GM23338 (cell line): ENCODE results near the gene DCST1. TPM values are rescaled to one million over a fixed set of nuclear protein-coding genes. Genes with fewer than 3 reads are reported as not detected.
A peak's percentile ranks its signal among the peaks of the same experiment; 100 is the strongest.

Experiments used
- ATAC-seq: fragments of 200-7000 bp; cut with Tn5 transposase; 3 replicates; pipeline ENCODE4 v1.9.1; 2020
- DNase-seq: peaks from one replicate; pipeline ENCODE4 v3.0.0-alpha.2; 2015; ENCODE audit warnings: low spot score
- H2AFZ ChIP-seq: fragments of 200-600 bp; sonication (generic); 2 replicates; pipeline ENCODE4 v1.8.0; 2016; ENCODE audit warnings: antibody characterized with exemption, mild to moderate bottlenecking, moderate library complexity
- H3F3A ChIP-seq: fragments of 200-600 bp; sonication (generic); replicated peaks from 2 replicates; pipeline ENCODE4 v1.8.0; 2017; ENCODE audit warnings: antibody characterized with exemption, mixed run types, low read depth
- H3K27ac ChIP-seq: fragments of 200-600 bp; sonication (generic); 2 replicates; pipeline ENCODE4 v1.6.1; 2016; ENCODE audit warnings: low read depth
- H3K27me3 ChIP-seq: fragments of 200-600 bp; sonication (generic); 2 replicates; pipeline ENCODE4 v1.8.0; 2016; ENCODE audit warnings: mild to moderate bottlenecking, mixed run types, moderate library complexity; ENCODE audit not compliant: insufficient read depth
- H3K36me3 ChIP-seq: fragments of 200-600 bp; sonication (generic); 2 replicates; pipeline ENCODE4 v1.8.0; 2016; ENCODE audit warnings: mild to moderate bottlenecking; ENCODE audit not compliant: insufficient read depth
- H3K4me1 ChIP-seq: fragments of 200-600 bp; sonication (generic); 2 replicates; pipeline ENCODE4 v1.8.0; 2016; ENCODE audit warnings: mild to moderate bottlenecking, moderate library complexity; ENCODE audit not compliant: insufficient read depth
- H3K4me2 ChIP-seq: fragments of 200-600 bp; sonication (generic); 2 replicates; pipeline ENCODE4 v1.7.1; 2017; ENCODE audit warnings: mixed run types
- H3K4me3 ChIP-seq: fragments of 200-600 bp; sonication (generic); 2 replicates; pipeline ENCODE4 v1.6.1; 2016; ENCODE audit warnings: mixed run types
- H3K79me2 ChIP-seq: fragments of 200-600 bp; sonication (generic); replicated peaks from 2 replicates; pipeline ENCODE4 v1.8.0; 2017; ENCODE audit warnings: mild to moderate bottlenecking; ENCODE audit not compliant: insufficient read depth
- H3K9me2 ChIP-seq: fragments of 200-600 bp; sonication (generic); 2 replicates; pipeline ENCODE4 v1.8.0; 2017; ENCODE audit not compliant: insufficient read depth
- H4K20me1 ChIP-seq: fragments of 200-600 bp; sonication (generic); replicated peaks from 2 replicates; pipeline ENCODE4 v1.8.0; 2017; ENCODE audit warnings: mild to moderate bottlenecking; ENCODE audit not compliant: insufficient read depth
- H3K27ac Mint-ChIP-seq: 2 replicates; pipeline ENCODE4 v1.8.0; 2020; ENCODE audit warnings: inconsistent platforms, mild to moderate bottlenecking, moderate library complexity, mixed read lengths
- H3K27me3 Mint-ChIP-seq: 3 replicates; pipeline ENCODE4 v1.8.0; 2022; ENCODE audit warnings: low read depth, mild to moderate bottlenecking, moderate library complexity, mixed read lengths, inconsistent platforms; ENCODE audit not compliant: insufficient read depth, poor library complexity
- H3K36me3 Mint-ChIP-seq: 3 replicates; pipeline ENCODE4 v1.8.0; 2021; ENCODE audit warnings: low read depth, mild to moderate bottlenecking, inconsistent platforms, moderate library complexity, mixed read lengths
- H3K4me1 Mint-ChIP-seq: 3 replicates; pipeline ENCODE4 v1.8.0; 2020; ENCODE audit warnings: mild to moderate bottlenecking, inconsistent platforms, mixed read lengths
- H3K4me3 Mint-ChIP-seq: 3 replicates; pipeline ENCODE4 v1.8.0; 2021; ENCODE audit warnings: moderate library complexity, mild to moderate bottlenecking, inconsistent platforms, mixed read lengths
- H3K9me3 Mint-ChIP-seq: 3 replicates; pipeline ENCODE4 v1.8.0; 2020; ENCODE audit warnings: moderate library complexity, mild to moderate bottlenecking, inconsistent platforms, mixed read lengths
- CREB1 ChIP-seq: fragments of 250-450 bp; sonication (Bioruptor Pico); IDR thresholded peaks from 2 replicates; pipeline ENCODE4 v1.5.0; 2020; ENCODE audit warnings: low read depth, mild to moderate bottlenecking, moderate library complexity
- EZH2 ChIP-seq: fragments of 200-600 bp; sonication (generic); IDR thresholded peaks from one replicate; pipeline ENCODE4 v1.8.0; 2017; ENCODE audit warnings: antibody characterized with exemption, mild to moderate bottlenecking, low read depth; ENCODE audit not compliant: unreplicated experiment
- EZH2phosphoT487 ChIP-seq: fragments of 200-600 bp; sonication (generic); IDR thresholded peaks from one replicate; pipeline ENCODE4 v1.8.1; 2018; ENCODE audit warnings: antibody characterized with exemption; ENCODE audit not compliant: unreplicated experiment
- JUNB ChIP-seq: IDR thresholded peaks from one replicate; pipeline ENCODE4 v1.6.1; 2016; ENCODE audit warnings: antibody characterized with exemption; ENCODE audit not compliant: unreplicated experiment
- NANOG ChIP-seq: IDR thresholded peaks from 2 replicates; pipeline ENCODE4 v1.6.1; 2016; ENCODE audit warnings: antibody characterized with exemption, borderline replicate concordance
- POLR2AphosphoS5 ChIP-seq: IDR thresholded peaks from 2 replicates; pipeline ENCODE4 v1.6.1; 2016; ENCODE audit warnings: antibody characterized with exemption, low read depth
- STAT1 ChIP-seq: IDR thresholded peaks from one replicate; pipeline ENCODE4 v1.6.1; 2016; ENCODE audit warnings: antibody characterized with exemption; ENCODE audit not compliant: unreplicated experiment
- ZNF114 ChIP-seq: fragments of 250-450 bp; sonication (Bioruptor Pico); IDR thresholded peaks from 2 replicates; pipeline ENCODE4 v1.5.0; 2020; ENCODE audit warnings: mild to moderate bottlenecking, moderate library complexity
- ZNF331 ChIP-seq: fragments of 250-450 bp; sonication (Bioruptor Pico); IDR thresholded peaks from 2 replicates; pipeline ENCODE4 v1.5.0; 2020; ENCODE audit warnings: low read depth, mild to moderate bottlenecking, moderate library complexity
- polyA plus RNA-seq: library from polyadenylated mRNA; unstranded; fragments of >200 nt; fragmentation: Nextera tagmentation; extraction: Ambion mirVana; gene quantifications from 2 replicates; pipeline ENCODE4 v1.2.1, GENCODE V29; 2016
- total RNA-seq: library from RNA; depleted of rRNA; stranded (reverse); fragments of >200 nt; shearing (Covaris generic); gene quantifications from 2 replicates; pipeline ENCODE4 v1.2.3, GENCODE V29; 2014
- TF ChIP-seq, protein P1 (sequence below): IDR thresholded peaks from one replicate; pipeline ENCODE4 v1.6.1; 2018; ENCODE audit warnings: antibody characterized with exemption; ENCODE audit not compliant: unreplicated experiment
- TF ChIP-seq, protein P2 (sequence below): IDR thresholded peaks from 2 replicates; pipeline ENCODE4 v1.6.1; 2016; ENCODE audit warnings: antibody characterized with exemption
- TF ChIP-seq, protein P3 (sequence below): fragments of 250-450 bp; sonication (Bioruptor Pico); IDR thresholded peaks from 2 replicates; pipeline ENCODE4 v1.5.0; 2020; ENCODE audit warnings: mild to moderate bottlenecking, moderate library complexity
- TF ChIP-seq, protein P4 (sequence below), 2 experiments: fragments of 200-600 bp in 1 of 2; sonication (generic) in 1 of 2; conservative IDR thresholded peaks; 2 replicates each; pipeline versions ENCODE4 v1.5.1 to v1.6.1; 2016 to 2017; ENCODE audit warnings: antibody characterized with exemption in 2 of 2, low read depth in 2 of 2, mild to moderate bottlenecking in 2 of 2, moderate library complexity in 1 of 2

Gene DCST1
- total and polyA plus RNA-seq, 2 experiments from 2014 or later: not detected

DNA sequence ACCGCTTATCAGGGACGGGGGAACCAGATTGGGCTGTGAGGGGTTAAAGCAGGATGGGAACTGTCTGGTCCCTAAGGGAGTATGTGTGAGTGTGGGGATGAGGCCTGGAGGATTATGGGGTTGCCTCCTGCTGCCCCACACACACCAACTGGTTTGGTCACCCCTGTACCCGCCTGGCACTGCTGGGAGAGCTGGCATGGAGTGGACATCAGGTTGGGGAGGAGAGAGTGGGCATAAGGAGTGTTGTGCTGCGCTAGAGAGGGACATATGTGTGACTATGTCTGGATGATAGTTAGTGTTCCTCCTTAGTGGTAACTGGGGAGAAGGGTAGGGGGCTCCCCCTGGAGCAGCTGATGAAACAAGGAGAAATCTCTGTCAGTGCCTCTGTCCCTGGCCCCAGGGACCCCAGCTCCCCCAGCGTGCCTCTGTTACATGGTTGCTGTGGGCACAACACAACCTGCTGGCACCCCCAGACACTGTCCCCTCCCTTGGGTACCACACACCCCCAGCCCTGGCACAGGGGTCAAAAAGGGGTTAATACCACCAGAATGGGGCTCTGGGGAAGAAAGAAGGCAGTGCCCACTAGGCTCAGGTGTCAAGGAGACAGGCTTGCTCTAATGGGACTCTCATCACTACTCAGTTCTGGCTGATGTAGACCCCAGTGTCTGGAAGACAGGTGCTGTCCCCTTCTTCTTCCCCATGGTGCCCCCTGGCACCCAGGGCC, 29.1 kb upstream of the DCST1 start:
- peak overlapping the region; percentile 96 for H3K4me3 ChIP-seq
- DNase-seq (no peak), ATAC-seq (no peak)
- H3K79me2 ChIP-seq: peaks cover 40% of the 10 kb centered on the region
- H3K36me3 ChIP-seq: no peaks in the 10 kb centered on the region
- H3K27ac ChIP-seq: 0 out of 2 replicates have a peak overlapping the region, but pooled peaks have one; percentile 66
- no peaks in the 10 kb centered on the region for H3K9me3 Mint-ChIP-seq
- H3F3A ChIP-seq: peaks cover 16% of the 10 kb centered on the region
- TF ChIP-seq, protein P1, sequence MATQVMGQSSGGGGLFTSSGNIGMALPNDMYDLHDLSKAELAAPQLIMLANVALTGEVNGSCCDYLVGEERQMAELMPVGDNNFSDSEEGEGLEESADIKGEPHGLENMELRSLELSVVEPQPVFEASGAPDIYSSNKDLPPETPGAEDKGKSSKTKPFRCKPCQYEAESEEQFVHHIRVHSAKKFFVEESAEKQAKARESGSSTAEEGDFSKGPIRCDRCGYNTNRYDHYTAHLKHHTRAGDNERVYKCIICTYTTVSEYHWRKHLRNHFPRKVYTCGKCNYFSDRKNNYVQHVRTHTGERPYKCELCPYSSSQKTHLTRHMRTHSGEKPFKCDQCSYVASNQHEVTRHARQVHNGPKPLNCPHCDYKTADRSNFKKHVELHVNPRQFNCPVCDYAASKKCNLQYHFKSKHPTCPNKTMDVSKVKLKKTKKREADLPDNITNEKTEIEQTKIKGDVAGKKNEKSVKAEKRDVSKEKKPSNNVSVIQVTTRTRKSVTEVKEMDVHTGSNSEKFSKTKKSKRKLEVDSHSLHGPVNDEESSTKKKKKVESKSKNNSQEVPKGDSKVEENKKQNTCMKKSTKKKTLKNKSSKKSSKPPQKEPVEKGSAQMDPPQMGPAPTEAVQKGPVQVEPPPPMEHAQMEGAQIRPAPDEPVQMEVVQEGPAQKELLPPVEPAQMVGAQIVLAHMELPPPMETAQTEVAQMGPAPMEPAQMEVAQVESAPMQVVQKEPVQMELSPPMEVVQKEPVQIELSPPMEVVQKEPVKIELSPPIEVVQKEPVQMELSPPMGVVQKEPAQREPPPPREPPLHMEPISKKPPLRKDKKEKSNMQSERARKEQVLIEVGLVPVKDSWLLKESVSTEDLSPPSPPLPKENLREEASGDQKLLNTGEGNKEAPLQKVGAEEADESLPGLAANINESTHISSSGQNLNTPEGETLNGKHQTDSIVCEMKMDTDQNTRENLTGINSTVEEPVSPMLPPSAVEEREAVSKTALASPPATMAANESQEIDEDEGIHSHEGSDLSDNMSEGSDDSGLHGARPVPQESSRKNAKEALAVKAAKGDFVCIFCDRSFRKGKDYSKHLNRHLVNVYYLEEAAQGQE: no peak
- TF ChIP-seq EZH2: no peak
- TF ChIP-seq, protein P2, sequence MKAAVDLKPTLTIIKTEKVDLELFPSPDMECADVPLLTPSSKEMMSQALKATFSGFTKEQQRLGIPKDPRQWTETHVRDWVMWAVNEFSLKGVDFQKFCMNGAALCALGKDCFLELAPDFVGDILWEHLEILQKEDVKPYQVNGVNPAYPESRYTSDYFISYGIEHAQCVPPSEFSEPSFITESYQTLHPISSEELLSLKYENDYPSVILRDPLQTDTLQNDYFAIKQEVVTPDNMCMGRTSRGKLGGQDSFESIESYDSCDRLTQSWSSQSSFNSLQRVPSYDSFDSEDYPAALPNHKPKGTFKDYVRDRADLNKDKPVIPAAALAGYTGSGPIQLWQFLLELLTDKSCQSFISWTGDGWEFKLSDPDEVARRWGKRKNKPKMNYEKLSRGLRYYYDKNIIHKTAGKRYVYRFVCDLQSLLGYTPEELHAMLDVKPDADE: no peak
- TF ChIP-seq STAT1: no peak
- no peak for TF ChIP-seq CREB1 (CRISPR knock-in tag)
- TF ChIP-seq POLR2AphosphoS5: no peak
- TF ChIP-seq ZNF331 (CRISPR knock-in tag): no peak
- TF ChIP-seq, protein P3, sequence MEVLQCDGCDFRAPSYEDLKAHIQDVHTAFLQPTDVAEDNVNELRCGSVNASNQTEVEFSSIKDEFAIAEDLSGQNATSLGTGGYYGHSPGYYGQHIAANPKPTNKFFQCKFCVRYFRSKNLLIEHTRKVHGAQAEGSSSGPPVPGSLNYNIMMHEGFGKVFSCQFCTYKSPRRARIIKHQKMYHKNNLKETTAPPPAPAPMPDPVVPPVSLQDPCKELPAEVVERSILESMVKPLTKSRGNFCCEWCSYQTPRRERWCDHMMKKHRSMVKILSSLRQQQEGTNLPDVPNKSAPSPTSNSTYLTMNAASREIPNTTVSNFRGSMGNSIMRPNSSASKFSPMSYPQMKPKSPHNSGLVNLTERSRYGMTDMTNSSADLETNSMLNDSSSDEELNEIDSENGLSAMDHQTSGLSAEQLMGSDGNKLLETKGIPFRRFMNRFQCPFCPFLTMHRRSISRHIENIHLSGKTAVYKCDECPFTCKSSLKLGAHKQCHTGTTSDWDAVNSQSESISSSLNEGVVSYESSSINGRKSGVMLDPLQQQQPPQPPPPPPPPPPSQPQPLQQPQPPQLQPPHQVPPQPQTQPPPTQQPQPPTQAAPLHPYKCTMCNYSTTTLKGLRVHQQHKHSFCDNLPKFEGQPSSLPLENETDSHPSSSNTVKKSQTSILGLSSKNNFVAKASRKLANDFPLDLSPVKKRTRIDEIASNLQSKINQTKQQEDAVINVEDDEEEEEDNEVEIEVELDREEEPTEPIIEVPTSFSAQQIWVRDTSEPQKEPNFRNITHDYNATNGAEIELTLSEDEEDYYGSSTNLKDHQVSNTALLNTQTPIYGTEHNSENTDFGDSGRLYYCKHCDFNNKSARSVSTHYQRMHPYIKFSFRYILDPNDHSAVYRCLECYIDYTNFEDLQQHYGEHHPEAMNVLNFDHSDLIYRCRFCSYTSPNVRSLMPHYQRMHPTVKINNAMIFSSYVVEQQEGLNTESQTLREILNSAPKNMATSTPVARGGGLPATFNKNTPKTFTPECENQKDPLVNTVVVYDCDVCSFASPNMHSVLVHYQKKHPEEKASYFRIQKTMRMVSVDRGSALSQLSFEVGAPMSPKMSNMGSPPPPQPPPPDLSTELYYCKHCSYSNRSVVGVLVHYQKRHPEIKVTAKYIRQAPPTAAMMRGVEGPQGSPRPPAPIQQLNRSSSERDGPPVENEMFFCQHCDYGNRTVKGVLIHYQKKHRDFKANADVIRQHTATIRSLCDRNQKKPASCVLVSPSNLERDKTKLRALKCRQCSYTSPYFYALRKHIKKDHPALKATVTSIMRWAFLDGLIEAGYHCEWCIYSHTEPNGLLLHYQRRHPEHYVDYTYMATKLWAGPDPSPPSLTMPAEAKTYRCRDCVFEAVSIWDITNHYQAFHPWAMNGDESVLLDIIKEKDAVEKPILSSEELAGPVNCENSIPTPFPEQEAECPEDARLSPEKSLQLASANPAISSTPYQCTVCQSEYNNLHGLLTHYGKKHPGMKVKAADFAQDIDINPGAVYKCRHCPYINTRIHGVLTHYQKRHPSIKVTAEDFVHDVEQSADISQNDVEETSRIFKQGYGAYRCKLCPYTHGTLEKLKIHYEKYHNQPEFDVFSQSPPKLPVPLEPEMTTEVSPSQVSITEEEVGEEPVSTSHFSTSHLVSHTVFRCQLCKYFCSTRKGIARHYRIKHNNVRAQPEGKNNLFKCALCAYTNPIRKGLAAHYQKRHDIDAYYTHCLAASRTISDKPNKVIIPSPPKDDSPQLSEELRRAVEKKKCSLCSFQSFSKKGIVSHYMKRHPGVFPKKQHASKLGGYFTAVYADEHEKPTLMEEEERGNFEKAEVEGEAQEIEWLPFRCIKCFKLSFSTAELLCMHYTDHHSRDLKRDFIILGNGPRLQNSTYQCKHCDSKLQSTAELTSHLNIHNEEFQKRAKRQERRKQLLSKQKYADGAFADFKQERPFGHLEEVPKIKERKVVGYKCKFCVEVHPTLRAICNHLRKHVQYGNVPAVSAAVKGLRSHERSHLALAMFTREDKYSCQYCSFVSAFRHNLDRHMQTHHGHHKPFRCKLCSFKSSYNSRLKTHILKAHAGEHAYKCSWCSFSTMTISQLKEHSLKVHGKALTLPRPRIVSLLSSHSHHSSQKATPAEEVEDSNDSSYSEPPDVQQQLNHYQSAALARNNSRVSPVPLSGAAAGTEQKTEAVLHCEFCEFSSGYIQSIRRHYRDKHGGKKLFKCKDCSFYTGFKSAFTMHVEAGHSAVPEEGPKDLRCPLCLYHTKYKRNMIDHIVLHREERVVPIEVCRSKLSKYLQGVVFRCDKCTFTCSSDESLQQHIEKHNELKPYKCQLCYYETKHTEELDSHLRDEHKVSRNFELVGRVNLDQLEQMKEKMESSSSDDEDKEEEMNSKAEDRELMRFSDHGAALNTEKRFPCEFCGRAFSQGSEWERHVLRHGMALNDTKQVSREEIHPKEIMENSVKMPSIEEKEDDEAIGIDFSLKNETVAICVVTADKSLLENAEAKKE (CRISPR knock-in tag): no peak
- TF ChIP-seq, protein P4, sequence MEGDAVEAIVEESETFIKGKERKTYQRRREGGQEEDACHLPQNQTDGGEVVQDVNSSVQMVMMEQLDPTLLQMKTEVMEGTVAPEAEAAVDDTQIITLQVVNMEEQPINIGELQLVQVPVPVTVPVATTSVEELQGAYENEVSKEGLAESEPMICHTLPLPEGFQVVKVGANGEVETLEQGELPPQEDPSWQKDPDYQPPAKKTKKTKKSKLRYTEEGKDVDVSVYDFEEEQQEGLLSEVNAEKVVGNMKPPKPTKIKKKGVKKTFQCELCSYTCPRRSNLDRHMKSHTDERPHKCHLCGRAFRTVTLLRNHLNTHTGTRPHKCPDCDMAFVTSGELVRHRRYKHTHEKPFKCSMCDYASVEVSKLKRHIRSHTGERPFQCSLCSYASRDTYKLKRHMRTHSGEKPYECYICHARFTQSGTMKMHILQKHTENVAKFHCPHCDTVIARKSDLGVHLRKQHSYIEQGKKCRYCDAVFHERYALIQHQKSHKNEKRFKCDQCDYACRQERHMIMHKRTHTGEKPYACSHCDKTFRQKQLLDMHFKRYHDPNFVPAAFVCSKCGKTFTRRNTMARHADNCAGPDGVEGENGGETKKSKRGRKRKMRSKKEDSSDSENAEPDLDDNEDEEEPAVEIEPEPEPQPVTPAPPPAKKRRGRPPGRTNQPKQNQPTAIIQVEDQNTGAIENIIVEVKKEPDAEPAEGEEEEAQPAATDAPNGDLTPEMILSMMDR (conservative IDR thresholded peaks at IDR 0.05; ENCODE audit: low read depth in 2 of 2): no peak
- no peak for TF ChIP-seq ZNF114 (CRISPR knock-in tag)
- no peak for TF ChIP-seq JUNB
- TF ChIP-seq EZH2phosphoT487: no peak
- no peak for TF ChIP-seq NANOG
- peaks cover 40% of the 10 kb centered on the region for H3K4me1 Mint-ChIP-seq
- H3K27me3 ChIP-seq: no peaks in the 10 kb centered on the region
- no peak overlapping the region for H2AFZ ChIP-seq
- peaks cover under 1% of the 10 kb centered on the region; the same call in 1 of the 2 replicates for H4K20me1 ChIP-seq
- H3K4me1 ChIP-seq: peaks cover 27% of the 10 kb centered on the region
- peak overlapping the region; percentile 92 for H3K4me3 Mint-ChIP-seq
- H3K27me3 Mint-ChIP-seq: peaks cover 20% of the 10 kb centered on the region
- peak overlapping the region; percentile 96 for H3K4me2 ChIP-seq
- no peaks in the 10 kb centered on the region for H3K9me2 ChIP-seq
- peaks cover 4% of the 10 kb centered on the region; the same call in 1 of the 3 replicates for H3K36me3 Mint-ChIP-seq
- H3K27ac Mint-ChIP-seq: peak overlapping the region; percentile 95
